ENCODE measurements around the gene RPL36AL. TPM values are rescaled to one million over a fixed set of nuclear protein-coding genes. Genes with fewer than 3 reads are reported as not detected.

The RPL36AL gene
- total and polyA plus RNA-seq, 10 of the 15 experiments (the other 5 are each of a cell fraction or from before 2014, with no cell fraction given), result 222 to 1,379 (median 545) TPM

DNA sequence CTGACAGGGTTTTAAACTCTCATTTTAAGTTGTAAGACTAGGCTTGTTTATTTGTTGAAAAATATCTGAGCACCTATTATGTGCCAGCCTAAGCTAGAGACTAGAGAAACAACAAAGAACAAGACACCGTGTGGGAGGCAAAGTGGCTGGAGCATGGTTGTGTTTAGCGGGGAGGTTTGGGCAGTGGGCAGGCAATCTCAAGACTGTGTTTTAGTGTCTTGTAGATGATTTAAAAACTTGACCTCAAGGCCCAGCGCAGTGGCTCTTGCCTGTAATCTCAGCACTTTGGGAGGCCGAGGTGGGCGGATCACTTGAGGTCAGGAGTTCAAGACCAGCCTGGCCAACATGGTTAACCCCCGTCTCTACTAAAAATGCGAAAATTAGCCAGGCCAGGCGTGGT, 7.8 kb downstream of the RPL36AL start:
- Histone ChIP-seq H3K4me2 (ENCODE audit: control insufficient read depth, insufficient read depth) (no peak overlapping the region), H2AFZ (ENCODE audit: control insufficient read depth, low read depth, low read length) (no peak overlapping the region), H3K4me1 (ENCODE audit: control insufficient read depth, insufficient read depth, low read length) (no peaks in the 10 kb centered on the region), H4K20me1 (ENCODE audit: control insufficient read depth, insufficient read depth) (no peaks in the 10 kb centered on the region), H3K27ac (ENCODE audit: control insufficient read depth, insufficient read depth) (no peak overlapping the region), H3K9me3 (replicated peaks; ENCODE audit: control insufficient read depth, insufficient read depth, low read length) (no peaks in the 10 kb centered on the region), H3K4me3 (no peak overlapping the region), H3K79me2 (ENCODE audit: control insufficient read depth, insufficient read depth, low read length) (peaks cover 18% of the 10 kb centered on the region), H3K36me3 (ENCODE audit: control insufficient read depth in 2 of 2, insufficient read depth in 2 of 2, low read length in 1 of 2) (peaks cover 0 to 11% of the 10 kb centered on the region in 2 experiments; a peak in 3 of 4 replicates), H3K27me3 (replicated peaks in 1 of 2; ENCODE audit: control insufficient read depth in 2 of 2, insufficient read depth in 2 of 2, low read length in 1 of 2) (no peaks in the 10 kb centered on the region), H3K9ac (ENCODE audit: control insufficient read depth, insufficient read depth, low read length) (no peak overlapping the region)
- intact Hi-C loops (cut with micrococcal nuclease; ENCODE audit: unreplicated experiment) (no loop called here), in situ Hi-C loops (cut with MboI) (no loop called here)
- no peak for DNase-seq (ENCODE audit: low read depth, low spot score)
- TF ChIP-seq ZNF217 (IDR thresholded peaks at IDR 0.05) (no peak), BCLAF1 (IDR thresholded peaks at IDR 0.05) (no peak), YY1 (IDR thresholded peaks at IDR 0.05; ENCODE audit: low read depth, low read length) (no peak)
- TF ChIP-seq, protein P1, sequence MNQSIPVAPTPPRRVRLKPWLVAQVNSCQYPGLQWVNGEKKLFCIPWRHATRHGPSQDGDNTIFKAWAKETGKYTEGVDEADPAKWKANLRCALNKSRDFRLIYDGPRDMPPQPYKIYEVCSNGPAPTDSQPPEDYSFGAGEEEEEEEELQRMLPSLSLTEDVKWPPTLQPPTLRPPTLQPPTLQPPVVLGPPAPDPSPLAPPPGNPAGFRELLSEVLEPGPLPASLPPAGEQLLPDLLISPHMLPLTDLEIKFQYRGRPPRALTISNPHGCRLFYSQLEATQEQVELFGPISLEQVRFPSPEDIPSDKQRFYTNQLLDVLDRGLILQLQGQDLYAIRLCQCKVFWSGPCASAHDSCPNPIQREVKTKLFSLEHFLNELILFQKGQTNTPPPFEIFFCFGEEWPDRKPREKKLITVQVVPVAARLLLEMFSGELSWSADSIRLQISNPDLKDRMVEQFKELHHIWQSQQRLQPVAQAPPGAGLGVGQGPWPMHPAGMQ (IDR thresholded peaks at IDR 0.05; ENCODE audit: borderline replicate concordance), result no peak
- no peak for FAIRE-seq
- ChIA-PET RAD21 (ENCODE audit: unreplicated experiment) (interaction anchor here (1.1 to 1.5 kb wide), 2 partner anchors 8 to 11 kb away, joined by 4 to 5 read pairs; partner anchors contain the start of genes MGAT2 and RPL36AL), CTCF (interaction anchor here (0.6 to 1.1 kb wide), 2 partner anchors 25 to 28 kb away, joined by 3 to 4 read pairs; no protein-coding TSS in a partner anchor), SMC1A (ENCODE audit: uncharacterized antibody, unreplicated experiment) (interaction anchor here (1.5 to 1.7 kb wide), 2 partner anchors 12 to 151 kb away, joined by 3 to 4 read pairs; no protein-coding TSS in a partner anchor), POLR2A (interaction anchor here (0.8 kb wide), 1 partner anchor 8 kb away, joined by 4 read pairs; the partner anchor contains the start of genes MGAT2 and RPL36AL)
- BruUV-seq (replicated peaks), result no TSS peak
- ATAC-seq, result no peak
- 96% methylated on average over 8 of the region's 8 CpGs for WGBS (ENCODE audit: insufficient coverage, insufficient replicate concordance, low lambda C conversion rate, missing lambda C conversion rate)
